CD8-positive, alpha-beta memory T cell (primary cell): Measurements from ENCODE around the gene GFOD1. TPM values are rescaled to one million over a fixed set of nuclear protein-coding genes. Genes with fewer than 3 reads are reported as not detected.
A peak's percentile ranks its signal among the peaks of the same experiment; 100 is the strongest.

Experiments used
- CTCF ChIA-PET: fragments of 350-600 bp; sonication (Branson Sonifier 250); formaldehyde crosslinking; loops from one replicate; lab custom pipeline; 2021; ENCODE audit warnings: antibody characterized with exemption; lab: Charles Lee
- POLR2A ChIA-PET: fragments of 350-600 bp; sonication (Branson Sonifier 250); formaldehyde crosslinking; loops from one replicate; lab custom pipeline; 2021; ENCODE audit warnings: antibody characterized with exemption; lab: Charles Lee
- DNase-seq, 5 donors: peaks; one replicate each; pipeline versions ENCODE4 v3.0.0 to v3.0.0-alpha.2; 2020 to 2022; ENCODE audit warnings: mixed read lengths in 1 of 5
- H3K27ac ChIP-seq: one replicate; pipeline ENCODE4 v1.7.0; 2013; ENCODE audit warnings: low read depth, mild to moderate bottlenecking, low read length, moderate library complexity
- H3K27me3 ChIP-seq: 2 replicates; pipeline ENCODE4 v1.7.0; 2013; ENCODE audit warnings: low read length, mild to moderate bottlenecking; ENCODE audit not compliant: insufficient read depth, poor library complexity, severe bottlenecking
- H3K36me3 ChIP-seq: 2 replicates; pipeline ENCODE4 v1.7.0; 2013; ENCODE audit warnings: mild to moderate bottlenecking, low read length, moderate library complexity; ENCODE audit not compliant: insufficient read depth
- H3K4me1 ChIP-seq: 2 replicates; pipeline ENCODE4 v1.7.0; 2013; ENCODE audit warnings: mild to moderate bottlenecking, low read length, moderate library complexity; ENCODE audit not compliant: insufficient read depth
- H3K4me3 ChIP-seq: 2 replicates; pipeline ENCODE4 v1.7.0; 2013; ENCODE audit warnings: mild to moderate bottlenecking, low read length
- H3K9me3 ChIP-seq: 2 replicates; pipeline ENCODE4 v1.7.0; 2013; ENCODE audit warnings: mild to moderate bottlenecking, low read length
- H3K27ac Mint-ChIP-seq, 8 donors: one replicate each; pipeline ENCODE4 v1.8.0; 2020 to 2021; ENCODE audit warnings: mixed read lengths in 8 of 8, mild to moderate bottlenecking in 6 of 8, inconsistent platforms in 3 of 8, moderate library complexity in 3 of 8
- H3K27me3 Mint-ChIP-seq, 2 donors: one replicate each; pipeline ENCODE4 v1.8.0; 2020 to 2021; ENCODE audit warnings: mixed read lengths in 2 of 2, mild to moderate bottlenecking in 1 of 2, moderate library complexity in 1 of 2
- H3K36me3 Mint-ChIP-seq, 3 donors: one replicate each; pipeline ENCODE4 v1.8.0; 2020 to 2021; ENCODE audit warnings: mixed read lengths in 3 of 3, inconsistent platforms in 1 of 3, mild to moderate bottlenecking in 1 of 3
- H3K4me1 Mint-ChIP-seq, 3 donors: one replicate each; pipeline ENCODE4 v1.8.0; 2020 to 2021; ENCODE audit warnings: mixed read lengths in 3 of 3, inconsistent platforms in 1 of 3, mild to moderate bottlenecking in 1 of 3
- H3K4me3 Mint-ChIP-seq, 7 donors: one replicate each; pipeline ENCODE4 v1.8.0; 2020 to 2021; ENCODE audit warnings: mixed read lengths in 7 of 7, mild to moderate bottlenecking in 6 of 7, moderate library complexity in 4 of 7, inconsistent platforms in 2 of 7
- H3K9me3 Mint-ChIP-seq, 5 donors: one replicate each; pipeline ENCODE4 v1.8.0; 2020 to 2022; ENCODE audit warnings: mixed read lengths in 5 of 5, mild to moderate bottlenecking in 3 of 5, moderate library complexity in 2 of 5, inconsistent platforms in 1 of 5
- polyA plus RNA-seq: library from polyadenylated mRNA; unstranded; fragments of 300-500 nt; fragmentation: Illumina TruSeq; gene quantifications from one replicate; pipeline ENCODE4 v1.2.3, GENCODE V29; 2021
- total RNA-seq, 2 experiments: library from RNA; stranded (reverse); gene quantifications; one replicate each; pipeline ENCODE4 v1.2.3, GENCODE V29; 2021

GFOD1 gene
- total and polyA plus RNA-seq, 3 experiments from 2014 or later, result 3.6 to 8.7 (median 8.2) TPM

DNA sequence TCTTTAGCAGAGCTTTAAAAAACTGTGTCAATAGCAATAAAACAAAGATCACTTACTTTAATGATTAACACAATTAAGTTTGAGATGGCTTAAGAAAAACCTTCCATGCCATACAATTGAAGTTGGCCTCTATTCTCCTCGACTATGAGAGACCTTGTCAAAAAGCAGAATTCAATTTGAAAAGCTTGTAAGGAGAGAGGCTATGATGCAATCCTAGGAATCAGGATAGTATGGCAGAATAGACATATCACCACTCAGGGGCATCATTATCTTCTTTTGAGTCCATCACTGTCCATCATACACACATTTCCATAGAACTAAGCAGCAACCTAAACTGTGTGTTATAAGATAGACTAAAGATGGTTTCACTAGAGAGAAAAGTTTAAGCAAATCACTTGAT lies 176.2 kb downstream of the GFOD1 start:
- Histone ChIP-seq H3K27me3 (no peaks in the 10 kb centered on the region), H3K4me3 (no peak overlapping the region), H3K27ac (no peak overlapping the region), H3K9me3 (no peaks in the 10 kb centered on the region), H3K4me1 (no peaks in the 10 kb centered on the region), H3K36me3 (peaks cover 24% of the 10 kb centered on the region)
- Mint-ChIP-seq H3K9me3 (no peaks in the 10 kb centered on the region), H3K27ac (no peak overlapping the region), H3K4me3 (no peak overlapping the region), H3K4me1 (no peaks in the 10 kb centered on the region), H3K36me3 (peaks cover 13 to 89% (median 37%) of the 10 kb centered on the region in 3 donors), H3K27me3 (no peaks in the 10 kb centered on the region)
- DNase-seq, result no peak
- ChIA-PET POLR2A (interaction anchor here (1.5 kb wide), 1 partner anchor 17 kb away, joined by 4 read pairs; the partner anchor contains the start of gene TBC1D7), CTCF (no interaction called here)

GRCh38 chr6:13308332-13308731 lies 179.1 kb downstream of the GFOD1 start:
- H3K27ac ChIP-seq, result no peak overlapping the region
- no peaks in the 10 kb centered on the region for H3K9me3 ChIP-seq
- DNase-seq, result no peak
- no peak overlapping the region for H3K4me3 ChIP-seq
- POLR2A ChIA-PET, result no interaction called here
- H3K9me3 Mint-ChIP-seq, result no peaks in the 10 kb centered on the region
- peaks cover 38% of the 10 kb centered on the region for H3K36me3 ChIP-seq
- H3K4me1 Mint-ChIP-seq, result peaks cover 4 to 14% (median 12%) of the 10 kb centered on the region in 3 donors
- H3K27me3 ChIP-seq, result no peaks in the 10 kb centered on the region
- H3K4me1 ChIP-seq, result peaks cover 2% of the 10 kb centered on the region
- H3K36me3 Mint-ChIP-seq, result peaks cover 9 to 86% (median 31%) of the 10 kb centered on the region in 3 donors
- no peaks in the 10 kb centered on the region for H3K27me3 Mint-ChIP-seq
- peak overlapping the region in 1 of 8 donors; percentile 47 for H3K27ac Mint-ChIP-seq
- no peak overlapping the region for H3K4me3 Mint-ChIP-seq
- CTCF ChIA-PET, result no interaction called here

Other genes with a start within 250 kb of the GFOD1 start
- gene TBC1D7, start 159.1 kb downstream of the GFOD1 start, total RNA-seq, result 10 to 100 TPM; 21.8 to 23.2 TPM
- gene TBC1D7, start 159.1 kb downstream of the GFOD1 start, polyA plus RNA-seq, result 14.9 TPM
- 10 to 100 TPM in 1 of 2 experiments, 1 to 10 TPM in 1; 8.2 to 10.7 TPM for gene SIRT5, start 87.0 kb upstream of the GFOD1 start, total RNA-seq
- gene SIRT5, start 87.0 kb upstream of the GFOD1 start, polyA plus RNA-seq, result 9.7 TPM
- 100 to 1,000 TPM; 120 to 122 TPM for gene NOL7, start 127.7 kb upstream of the GFOD1 start, total RNA-seq
- gene NOL7, start 127.7 kb upstream of the GFOD1 start, polyA plus RNA-seq, result 137 TPM
- gene RANBP9, start 224.2 kb upstream of the GFOD1 start, total RNA-seq, result 10 to 100 TPM; 45.4 to 47.0 TPM
- gene RANBP9, start 224.2 kb upstream of the GFOD1 start, polyA plus RNA-seq, result 6.2 TPM